Epithelial cell of esophagus (primary cell): ENCODE results near the gene IGFALS.
A peak's percentile ranks its signal among the peaks of the same experiment; 100 is the strongest.

Experiments
- DNase-seq: peaks from one replicate; pipeline ENCODE4 v3.0.0; 2010; ENCODE audit warnings: low read depth
- H3K4me3 ChIP-seq: 2 replicates; pipeline ENCODE4 v1.5.1; 2011; ENCODE audit warnings: mild to moderate bottlenecking, low read length, control low read depth
- TF ChIP-seq, protein P1 (sequence below): IDR thresholded peaks from 2 replicates; pipeline ENCODE4 v1.5.1; 2011; ENCODE audit warnings: low read depth, mild to moderate bottlenecking, low read length, control low read depth, inconsistent platforms; ENCODE audit not compliant: insufficient read depth; ENCODE audit errors: missing control alignments

IGFALS gene

DNA sequence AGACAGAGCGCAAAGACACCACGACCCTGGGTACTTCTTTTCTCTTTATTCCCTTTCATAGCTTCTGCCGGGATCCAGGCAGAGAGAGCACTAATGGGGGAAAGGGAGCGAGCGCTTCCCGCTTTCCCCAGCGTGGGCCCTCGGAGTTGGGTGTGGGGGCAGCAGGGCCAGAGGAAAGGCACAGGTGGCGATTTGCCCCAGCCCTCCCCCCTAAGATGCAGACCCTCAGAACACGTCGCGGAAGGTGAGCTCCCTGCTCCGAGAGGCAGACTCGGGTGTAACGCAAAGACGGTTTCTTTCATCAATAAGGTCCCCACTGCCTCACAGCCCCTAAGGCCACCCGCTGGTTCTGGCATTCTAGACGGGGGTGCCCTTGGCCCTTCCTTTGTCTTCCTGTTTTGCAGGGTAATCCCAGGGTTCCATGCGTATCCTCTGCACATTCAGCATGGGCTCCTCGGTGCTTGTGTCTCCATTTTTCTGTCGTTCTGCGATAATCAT is 21.6 kb downstream of the IGFALS start:
- TF ChIP-seq, protein P1, sequence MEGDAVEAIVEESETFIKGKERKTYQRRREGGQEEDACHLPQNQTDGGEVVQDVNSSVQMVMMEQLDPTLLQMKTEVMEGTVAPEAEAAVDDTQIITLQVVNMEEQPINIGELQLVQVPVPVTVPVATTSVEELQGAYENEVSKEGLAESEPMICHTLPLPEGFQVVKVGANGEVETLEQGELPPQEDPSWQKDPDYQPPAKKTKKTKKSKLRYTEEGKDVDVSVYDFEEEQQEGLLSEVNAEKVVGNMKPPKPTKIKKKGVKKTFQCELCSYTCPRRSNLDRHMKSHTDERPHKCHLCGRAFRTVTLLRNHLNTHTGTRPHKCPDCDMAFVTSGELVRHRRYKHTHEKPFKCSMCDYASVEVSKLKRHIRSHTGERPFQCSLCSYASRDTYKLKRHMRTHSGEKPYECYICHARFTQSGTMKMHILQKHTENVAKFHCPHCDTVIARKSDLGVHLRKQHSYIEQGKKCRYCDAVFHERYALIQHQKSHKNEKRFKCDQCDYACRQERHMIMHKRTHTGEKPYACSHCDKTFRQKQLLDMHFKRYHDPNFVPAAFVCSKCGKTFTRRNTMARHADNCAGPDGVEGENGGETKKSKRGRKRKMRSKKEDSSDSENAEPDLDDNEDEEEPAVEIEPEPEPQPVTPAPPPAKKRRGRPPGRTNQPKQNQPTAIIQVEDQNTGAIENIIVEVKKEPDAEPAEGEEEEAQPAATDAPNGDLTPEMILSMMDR = no peak
- no peak for DNase-seq
- peak overlapping the region; percentile 71 for H3K4me3 ChIP-seq

- DNase-seq = peak; percentile 73
- H3K4me3 ChIP-seq = peak within 1 kb of the TSS; percentile 71
- TF ChIP-seq, protein P1 = no peak
These were observed 22.2 kb downstream of the IGFALS start, which contains the start of gene NME3 for GRCh38 chr16:1771188-1771863. NME3 (minus strand) TSS chr16:1771543; CDS start chr16:1771534, 9 bp downstream.

DNA sequence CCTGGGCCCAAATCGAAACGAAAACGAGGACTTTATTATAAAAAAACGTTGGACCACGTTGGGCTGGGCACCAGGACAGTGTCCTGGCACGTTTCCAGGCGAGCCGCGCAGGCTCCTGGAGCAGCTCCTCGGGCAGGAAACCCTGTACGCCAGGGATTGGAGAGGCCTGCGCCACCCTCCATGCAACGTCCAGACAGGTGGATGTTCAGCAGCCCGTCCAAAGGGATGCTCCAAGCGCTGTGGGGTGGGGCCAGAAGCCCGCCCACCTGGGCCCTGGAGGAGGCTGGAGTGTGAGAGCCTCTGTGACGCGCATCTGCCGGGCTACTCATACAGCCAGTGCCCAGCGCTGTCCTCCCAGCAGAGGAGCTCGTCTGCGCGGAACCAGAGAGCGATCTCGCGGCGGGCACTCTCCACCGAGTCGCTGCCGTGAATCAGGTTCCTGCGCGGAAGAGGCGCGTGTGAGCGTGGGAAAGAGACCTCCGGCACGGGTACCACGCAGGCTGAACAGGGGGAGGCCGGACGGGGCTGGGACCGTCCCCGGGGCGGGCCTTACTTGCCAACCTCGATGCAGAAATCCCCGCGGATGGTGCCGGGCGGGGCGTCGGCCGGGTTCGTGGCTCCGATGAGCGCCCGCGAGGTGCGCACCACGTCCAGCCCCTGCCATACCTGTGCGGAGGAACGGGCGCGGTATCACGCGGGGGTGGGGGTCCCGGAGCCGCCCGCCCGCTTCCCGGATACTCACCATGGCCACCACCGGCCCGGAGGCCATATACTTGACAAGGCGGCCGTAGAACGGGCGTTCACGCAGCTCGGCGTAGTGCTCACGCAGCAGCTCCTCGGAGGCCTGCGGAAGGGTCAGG is 22.9 kb downstream of the IGFALS start:
- DNase-seq = peak; percentile 81
- TF ChIP-seq, protein P1 = no peak
- H3K4me3 ChIP-seq = peak overlapping the region; percentile 71

DNA sequence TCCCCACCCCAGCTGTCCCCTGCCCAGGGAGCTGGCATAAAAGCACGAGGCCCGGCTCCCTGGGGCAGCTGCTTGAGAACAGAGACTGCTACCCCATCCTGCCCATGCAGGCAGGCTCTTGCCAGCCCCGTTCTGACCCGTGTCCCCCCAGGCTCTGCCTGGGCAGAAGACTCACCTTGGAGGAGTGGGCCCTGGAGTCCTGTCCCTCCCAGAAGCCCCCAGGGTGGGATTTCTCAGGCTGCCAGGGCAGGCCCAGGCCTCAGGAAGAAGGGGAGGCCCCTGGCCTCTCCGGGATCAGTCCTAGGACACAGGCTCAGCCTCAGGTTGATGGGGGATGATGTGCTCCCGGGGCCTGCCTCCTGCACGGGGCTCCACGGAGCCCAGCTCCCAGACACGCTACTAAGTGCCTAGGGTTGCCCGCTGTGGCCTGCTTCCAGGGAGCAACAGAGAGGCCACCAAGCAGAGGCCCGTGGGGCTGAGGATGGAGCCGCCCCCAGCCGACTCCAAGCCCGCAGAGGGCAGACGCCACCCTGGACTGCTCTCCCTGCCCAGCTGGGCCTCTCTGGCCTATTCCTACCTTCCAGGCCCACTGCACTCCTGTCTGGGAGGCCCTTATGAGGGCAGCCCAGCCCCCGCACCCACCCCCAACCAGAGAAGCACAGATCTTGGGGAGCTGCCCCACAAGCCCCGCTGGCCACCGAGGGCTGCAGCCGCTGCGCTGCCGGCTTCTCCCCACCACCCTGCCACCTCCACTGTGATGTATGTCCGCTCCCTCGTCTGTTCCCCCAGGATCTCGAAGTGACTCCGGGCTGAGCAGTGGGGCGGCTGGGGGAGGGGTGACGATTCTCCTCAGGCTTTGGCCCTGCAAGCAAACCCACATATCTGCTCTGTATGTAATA is 23.9 kb downstream of the IGFALS start:
- H3K4me3 ChIP-seq = no peak overlapping the region
- no peak for DNase-seq
- TF ChIP-seq, protein P1 = no peak

GRCh38 chr16:1768767-1769401 is 24.6 kb downstream of the IGFALS start:
- TF ChIP-seq, protein P1 = no peak
- H3K4me3 ChIP-seq = no peak overlapping the region
- no peak for DNase-seq
